ENCODE data around the gene TTC12.

Gene TTC12

GRCh38 chr11:113304916-113305315, 9.5 kb upstream of the TTC12 start:
- no peak overlapping the region for H3K27ac ChIP-seq (ENCODE audit: low read depth, low read length)
- H3K9me3 ChIP-seq (ENCODE audit: control insufficient read depth in 1 of 2, low read length in 2 of 2): no peaks in the 10 kb centered on the region
- no peaks in the 10 kb centered on the region for H3K4me1 ChIP-seq (ENCODE audit: control insufficient read depth in 1 of 2, insufficient read depth in 2 of 2, low read length in 2 of 2)
- no peaks in the 10 kb centered on the region for H3K27me3 ChIP-seq (ENCODE audit: control insufficient read depth in 1 of 2, insufficient read depth in 2 of 2, low read length in 2 of 2)
- no peak overlapping the region for H3K4me3 ChIP-seq (ENCODE audit: low read depth in 1 of 2, low read length in 2 of 2)
- no peaks in the 10 kb centered on the region for H3K36me3 ChIP-seq (ENCODE audit: control insufficient read depth in 1 of 2, insufficient read depth in 2 of 2, low read length in 2 of 2)
- no peak overlapping the region for H3K9ac ChIP-seq (ENCODE audit: low read depth in 1 of 2, low read length in 2 of 2)

GRCh38 chr11:113305440-113306336, 8.7 kb upstream of the TTC12 start:
- Histone ChIP-seq H3K36me3 (ENCODE audit: control insufficient read depth in 1 of 2, insufficient read depth in 2 of 2, low read length in 2 of 2) (no peaks in the 10 kb centered on the region), H3K4me1 (ENCODE audit: control insufficient read depth in 1 of 2, insufficient read depth in 2 of 2, low read length in 2 of 2) (no peaks in the 10 kb centered on the region), H3K27me3 (ENCODE audit: control insufficient read depth in 1 of 2, insufficient read depth in 2 of 2, low read length in 2 of 2) (no peaks in the 10 kb centered on the region), H3K27ac (ENCODE audit: low read depth, low read length) (no peak overlapping the region), H3K9me3 (ENCODE audit: control insufficient read depth in 1 of 2, low read length in 2 of 2) (no peaks in the 10 kb centered on the region), H3K9ac (ENCODE audit: low read depth in 1 of 2, low read length in 2 of 2) (no peak overlapping the region), H3K4me3 (ENCODE audit: low read depth in 1 of 2, low read length in 2 of 2) (no peak overlapping the region)

GRCh38 chr11:113308601-113309000, 5.8 kb upstream of the TTC12 start:
- no peaks in the 10 kb centered on the region for H3K27me3 ChIP-seq (ENCODE audit: control insufficient read depth in 1 of 2, insufficient read depth in 2 of 2, low read length in 2 of 2)
- no peak overlapping the region for H3K27ac ChIP-seq (ENCODE audit: low read depth, low read length)
- no peak overlapping the region for H3K9ac ChIP-seq (ENCODE audit: low read depth in 1 of 2, low read length in 2 of 2)
- no peaks in the 10 kb centered on the region for H3K36me3 ChIP-seq (ENCODE audit: control insufficient read depth in 1 of 2, insufficient read depth in 2 of 2, low read length in 2 of 2)
- H3K4me3 ChIP-seq (ENCODE audit: low read depth in 1 of 2, low read length in 2 of 2): no peak overlapping the region
- H3K4me1 ChIP-seq (ENCODE audit: control insufficient read depth in 1 of 2, insufficient read depth in 2 of 2, low read length in 2 of 2): peaks cover 0 to 1% of the 10 kb centered on the region in 2 donors
- H3K9me3 ChIP-seq (ENCODE audit: control insufficient read depth in 1 of 2, low read length in 2 of 2): no peaks in the 10 kb centered on the region

GRCh38 chr11:113311536-113311935, 2.8 kb upstream of the TTC12 start:
- Histone ChIP-seq H3K9me3 (ENCODE audit: control insufficient read depth in 1 of 2, low read length in 2 of 2) (no peaks in the 10 kb centered on the region), H3K27ac (ENCODE audit: low read depth, low read length) (no peak overlapping the region), H3K36me3 (ENCODE audit: control insufficient read depth in 1 of 2, insufficient read depth in 2 of 2, low read length in 2 of 2) (no peaks in the 10 kb centered on the region), H3K9ac (ENCODE audit: low read depth in 1 of 2, low read length in 2 of 2) (no peak overlapping the region), H3K4me3 (ENCODE audit: low read depth in 1 of 2, low read length in 2 of 2) (no peak overlapping the region), H3K27me3 (ENCODE audit: control insufficient read depth in 1 of 2, insufficient read depth in 2 of 2, low read length in 2 of 2) (no peaks in the 10 kb centered on the region), H3K4me1 (ENCODE audit: control insufficient read depth in 1 of 2, insufficient read depth in 2 of 2, low read length in 2 of 2) (peaks cover 12 to 24% of the 10 kb centered on the region in 2 donors)

- Histone ChIP-seq H3K4me1 (ENCODE audit: control insufficient read depth in 1 of 2, insufficient read depth in 2 of 2, low read length in 2 of 2) (peaks cover 12 to 25% of the 10 kb centered on the region in 2 donors), H3K4me3 (ENCODE audit: low read depth in 1 of 2, low read length in 2 of 2) (peak overlapping the region in 1 of 2 donors; percentile 67), H3K27me3 (ENCODE audit: control insufficient read depth in 1 of 2, insufficient read depth in 2 of 2, low read length in 2 of 2) (no peaks in the 10 kb centered on the region), H3K36me3 (ENCODE audit: control insufficient read depth in 1 of 2, insufficient read depth in 2 of 2, low read length in 2 of 2) (no peaks in the 10 kb centered on the region), H3K9me3 (ENCODE audit: control insufficient read depth in 1 of 2, low read length in 2 of 2) (no peaks in the 10 kb centered on the region), H3K27ac (ENCODE audit: low read depth, low read length) (no peak overlapping the region), H3K9ac (ENCODE audit: low read depth in 1 of 2, low read length in 2 of 2) (no peak overlapping the region)
Measured at GRCh38 chr11:113313601-113314000, 782 bp upstream of the TTC12 start.

- Histone ChIP-seq H3K36me3 (ENCODE audit: control insufficient read depth in 1 of 2, insufficient read depth in 2 of 2, low read length in 2 of 2) (no peaks in the 10 kb centered on the region), H3K9ac (ENCODE audit: low read depth in 1 of 2, low read length in 2 of 2) (peak overlapping the region in 1 of 2 donors; percentile 5), H3K9me3 (ENCODE audit: control insufficient read depth in 1 of 2, low read length in 2 of 2) (no peaks in the 10 kb centered on the region), H3K4me3 (ENCODE audit: low read depth in 1 of 2, low read length in 2 of 2) (peak overlapping the region; percentile 67 to 82), H3K27me3 (ENCODE audit: control insufficient read depth in 1 of 2, insufficient read depth in 2 of 2, low read length in 2 of 2) (no peaks in the 10 kb centered on the region), H3K4me1 (ENCODE audit: control insufficient read depth in 1 of 2, insufficient read depth in 2 of 2, low read length in 2 of 2) (peaks cover 12 to 25% of the 10 kb centered on the region in 2 donors), H3K27ac (ENCODE audit: low read depth, low read length) (no peak overlapping the region)
Measured at GRCh38 chr11:113314065-113314388, 356 bp upstream of the TTC12 start.

- H3K4me1 ChIP-seq (ENCODE audit: control insufficient read depth in 1 of 2, insufficient read depth in 2 of 2, low read length in 2 of 2): peaks cover 12 to 25% of the 10 kb centered on the region in 2 donors
- no peaks in the 10 kb centered on the region for H3K9me3 ChIP-seq (ENCODE audit: control insufficient read depth in 1 of 2, low read length in 2 of 2)
- H3K4me3 ChIP-seq (ENCODE audit: low read depth in 1 of 2, low read length in 2 of 2): peak overlapping the region; percentile 82 to 89
- no peaks in the 10 kb centered on the region for H3K36me3 ChIP-seq (ENCODE audit: control insufficient read depth in 1 of 2, insufficient read depth in 2 of 2, low read length in 2 of 2)
- peak overlapping the region in 1 of 2 donors; percentile 50 for H3K9ac ChIP-seq (ENCODE audit: low read depth in 1 of 2, low read length in 2 of 2)
- H3K27ac ChIP-seq (ENCODE audit: low read depth, low read length): no peak overlapping the region
- H3K27me3 ChIP-seq (ENCODE audit: control insufficient read depth in 1 of 2, insufficient read depth in 2 of 2, low read length in 2 of 2): no peaks in the 10 kb centered on the region
Measured at GRCh38 chr11:113315811-113316210, 1.4 kb downstream of the TTC12 start.

GRCh38 chr11:113316256-113316655, 1.9 kb downstream of the TTC12 start:
- H3K9me3 ChIP-seq (ENCODE audit: control insufficient read depth in 1 of 2, low read length in 2 of 2): no peaks in the 10 kb centered on the region
- no peaks in the 10 kb centered on the region for H3K36me3 ChIP-seq (ENCODE audit: control insufficient read depth in 1 of 2, insufficient read depth in 2 of 2, low read length in 2 of 2)
- H3K27ac ChIP-seq (ENCODE audit: low read depth, low read length): no peak overlapping the region
- H3K9ac ChIP-seq (ENCODE audit: low read depth in 1 of 2, low read length in 2 of 2): no peak overlapping the region
- peaks cover 12 to 25% of the 10 kb centered on the region in 2 donors for H3K4me1 ChIP-seq (ENCODE audit: control insufficient read depth in 1 of 2, insufficient read depth in 2 of 2, low read length in 2 of 2)
- H3K27me3 ChIP-seq (ENCODE audit: control insufficient read depth in 1 of 2, insufficient read depth in 2 of 2, low read length in 2 of 2): no peaks in the 10 kb centered on the region
- H3K4me3 ChIP-seq (ENCODE audit: low read depth in 1 of 2, low read length in 2 of 2): no peak overlapping the region

GRCh38 chr11:113317339-113317738, 3.0 kb downstream of the TTC12 start:
- peaks cover 12 to 25% of the 10 kb centered on the region in 2 donors for H3K4me1 ChIP-seq (ENCODE audit: control insufficient read depth in 1 of 2, insufficient read depth in 2 of 2, low read length in 2 of 2)

GRCh38 chr11:113319085-113319484, 4.7 kb downstream of the TTC12 start:
- H3K4me3 ChIP-seq (ENCODE audit: low read depth in 1 of 2, low read length in 2 of 2): no peak overlapping the region
- peaks cover 12 to 19% of the 10 kb centered on the region in 2 donors for H3K4me1 ChIP-seq (ENCODE audit: control insufficient read depth in 1 of 2, insufficient read depth in 2 of 2, low read length in 2 of 2)
- no peaks in the 10 kb centered on the region for H3K36me3 ChIP-seq (ENCODE audit: control insufficient read depth in 1 of 2, insufficient read depth in 2 of 2, low read length in 2 of 2)
- H3K9me3 ChIP-seq (ENCODE audit: control insufficient read depth in 1 of 2, low read length in 2 of 2): no peaks in the 10 kb centered on the region
- H3K27me3 ChIP-seq (ENCODE audit: control insufficient read depth in 1 of 2, insufficient read depth in 2 of 2, low read length in 2 of 2): no peaks in the 10 kb centered on the region
- H3K27ac ChIP-seq (ENCODE audit: low read depth, low read length): no peak overlapping the region
- H3K9ac ChIP-seq (ENCODE audit: low read depth in 1 of 2, low read length in 2 of 2): no peak overlapping the region

More at GRCh38 chr11:113317339-113317738, 3.0 kb downstream of the TTC12 start:
- no peaks in the 10 kb centered on the region for H3K9me3 ChIP-seq (ENCODE audit: control insufficient read depth in 1 of 2, low read length in 2 of 2)
- H3K27ac ChIP-seq (ENCODE audit: low read depth, low read length): no peak overlapping the region
- H3K36me3 ChIP-seq (ENCODE audit: control insufficient read depth in 1 of 2, insufficient read depth in 2 of 2, low read length in 2 of 2): no peaks in the 10 kb centered on the region
- no peaks in the 10 kb centered on the region for H3K27me3 ChIP-seq (ENCODE audit: control insufficient read depth in 1 of 2, insufficient read depth in 2 of 2, low read length in 2 of 2)
- H3K4me3 ChIP-seq (ENCODE audit: low read depth in 1 of 2, low read length in 2 of 2): no peak overlapping the region
- H3K9ac ChIP-seq (ENCODE audit: low read depth in 1 of 2, low read length in 2 of 2): no peak overlapping the region

Measured in duodenal mucosa (tissue), 2 donors.